HG03064 (cell line): ENCODE data around the gene C12orf57.
A peak's percentile ranks its signal among the peaks of the same experiment; 100 is the strongest.

Source experiments
- ATAC-seq: cut with Tn5 transposase; IDR thresholded peaks from one replicate; pipeline ENCODE4 v1.9.1; 2021; ENCODE audit warnings: low read depth; ENCODE audit not compliant: unreplicated experiment

Gene C12orf57

GRCh38 chr12:6952121-6952862, 8.5 kb downstream of the C12orf57 start:
- ATAC-seq: no peak

- ATAC-seq: no peak
Measured at GRCh38 chr12:6952863-6953441, 9.1 kb downstream of the C12orf57 start.

- peak; percentile 43 for ATAC-seq
Measured at GRCh38 chr12:6953442-6954315, 9.9 kb downstream of the C12orf57 start.

GRCh38 chr12:6954316-6955107, 10.7 kb downstream of the C12orf57 start:
- ATAC-seq: no peak

- ATAC-seq: no peak
Measured at GRCh38 chr12:6955108-6956020, 11.5 kb downstream of the C12orf57 start.

GRCh38 chr12:6956021-6956727, 12.4 kb downstream of the C12orf57 start:
- ATAC-seq: no peak

- no peak for ATAC-seq
Measured at GRCh38 chr12:6957151-6957701, 13.4 kb downstream of the C12orf57 start.

GRCh38 chr12:6957741-6958608, 14.2 kb downstream of the C12orf57 start:
- ATAC-seq: no peak

- ATAC-seq: peak; percentile 1
Measured at GRCh38 chr12:6958609-6959057, 14.8 kb downstream of the C12orf57 start.

GRCh38 chr12:6959058-6959804, 15.4 kb downstream of the C12orf57 start:
- peak; percentile 40 for ATAC-seq

GRCh38 chr12:6959805-6960592, 16.2 kb downstream of the C12orf57 start:
- no peak for ATAC-seq

- ATAC-seq: no peak
Measured at GRCh38 chr12:6960593-6961277, 16.9 kb downstream of the C12orf57 start.

GRCh38 chr12:6961278-6961694, 17.5 kb downstream of the C12orf57 start:
- ATAC-seq: no peak

GRCh38 chr12:6961695-6962284, 18.0 kb downstream of the C12orf57 start:
- no peak for ATAC-seq
